ENCODE results near the gene CTDSPL.

CTDSPL gene

GRCh38 chr3:37891227-37891626 is 29.5 kb downstream of the CTDSPL start:
- DNase-seq (ENCODE audit: low read depth) = no peak

GRCh38 chr3:37892927-37893600 is 31.4 kb downstream of the CTDSPL start:
- DNase-seq (ENCODE audit: low read depth) = no peak

- no peak for DNase-seq (ENCODE audit: low read depth)
These were observed 35.1 kb downstream of the CTDSPL start for GRCh38 chr3:37896827-37897226.

- DNase-seq (ENCODE audit: low read depth) = no peak
These were observed 36.1 kb downstream of the CTDSPL start for GRCh38 chr3:37897763-37898162.

- DNase-seq (ENCODE audit: low read depth) = no peak
These were observed 36.7 kb downstream of the CTDSPL start for GRCh38 chr3:37898424-37898823.

GRCh38 chr3:37899101-37899707 is 37.5 kb downstream of the CTDSPL start:
- DNase-seq (ENCODE audit: low read depth) = no peak

GRCh38 chr3:37899711-37900306 is 38.1 kb downstream of the CTDSPL start:
- no peak for DNase-seq (ENCODE audit: low read depth)

- DNase-seq (ENCODE audit: low read depth) = no peak
These were observed 40.0 kb downstream of the CTDSPL start for GRCh38 chr3:37901721-37902120.

- no peak for DNase-seq (ENCODE audit: low read depth)
These were observed 41.0 kb downstream of the CTDSPL start for GRCh38 chr3:37902674-37903073.

- no peak for DNase-seq (ENCODE audit: low read depth)
These were observed 41.6 kb downstream of the CTDSPL start for GRCh38 chr3:37903320-37903719.

GRCh38 chr3:37903734-37904133 is 42.1 kb downstream of the CTDSPL start:
- no peak for DNase-seq (ENCODE audit: low read depth)

GRCh38 chr3:37904601-37905000 is 42.9 kb downstream of the CTDSPL start:
- DNase-seq (ENCODE audit: low read depth) = no peak

- DNase-seq (ENCODE audit: low read depth) = no peak
These were observed 43.7 kb downstream of the CTDSPL start for GRCh38 chr3:37905346-37905745.

- DNase-seq (ENCODE audit: low read depth) = no peak
These were observed 44.5 kb downstream of the CTDSPL start for GRCh38 chr3:37905987-37906674.

GRCh38 chr3:37906734-37907282 is 45.1 kb downstream of the CTDSPL start:
- DNase-seq (ENCODE audit: low read depth) = no peak

- no peak for DNase-seq (ENCODE audit: low read depth)
These were observed 45.7 kb downstream of the CTDSPL start for GRCh38 chr3:37907371-37907770.

GRCh38 chr3:37907906-37908305 is 46.2 kb downstream of the CTDSPL start:
- DNase-seq (ENCODE audit: low read depth) = no peak

- no peak for DNase-seq (ENCODE audit: low read depth)
These were observed 47.6 kb downstream of the CTDSPL start for GRCh38 chr3:37909067-37909911.

GRCh38 chr3:37910671-37911400 is 49.2 kb downstream of the CTDSPL start:
- no peak for DNase-seq (ENCODE audit: low read depth)

GRCh38 chr3:37912052-37912733 is 50.5 kb downstream of the CTDSPL start:
- no peak for DNase-seq (ENCODE audit: low read depth)

Data from activated T-helper 9 cell treated with anti-CD3 and anti-CD28 coated beads, Interleukin-2, amount 50 U/mL, for 16 hours (primary cell).